NCI-H69 (cell line): Measurements from ENCODE around the gene WASF2.
"Not testable (repeated sequence)": the region's sequence is repeated elsewhere in the genome, so short reads cannot be mapped to it uniquely, and the experiment has no call there.

ENCODE experiments used
- DNase-seq: peaks from one replicate; lab custom pipeline; 2025; lab: John Stamatoyannopoulos, UW

The WASF2 gene

DNA sequence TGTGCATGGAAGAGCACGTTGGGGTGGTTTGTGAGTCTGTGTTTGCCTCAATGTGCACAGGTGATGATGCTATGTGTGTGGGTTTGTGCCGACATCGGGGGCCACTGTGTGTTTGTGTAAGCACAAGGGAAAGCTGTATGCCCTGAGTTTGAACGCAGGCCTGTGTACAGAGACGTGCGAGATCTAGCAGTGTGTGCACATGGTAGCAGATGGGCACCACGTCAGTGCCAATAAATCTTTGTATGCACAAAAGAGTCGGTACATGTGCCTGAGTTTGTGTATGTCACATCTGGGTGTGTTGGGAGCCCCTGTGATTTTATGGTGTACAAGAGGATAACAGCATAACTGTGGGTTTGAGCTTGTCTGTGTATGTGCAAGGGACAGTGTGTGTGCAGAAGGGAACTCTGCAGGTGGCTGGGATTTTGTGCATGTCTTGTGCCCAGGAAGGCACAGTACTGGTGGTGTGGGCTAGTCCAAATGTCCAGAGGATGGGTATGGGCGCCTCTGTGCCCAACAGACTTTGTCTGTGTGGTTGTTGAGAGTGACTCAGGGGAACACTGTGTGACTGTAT lies 32.0 kb upstream of the WASF2 start:
- peak; percentile 82 for DNase-seq

DNA sequence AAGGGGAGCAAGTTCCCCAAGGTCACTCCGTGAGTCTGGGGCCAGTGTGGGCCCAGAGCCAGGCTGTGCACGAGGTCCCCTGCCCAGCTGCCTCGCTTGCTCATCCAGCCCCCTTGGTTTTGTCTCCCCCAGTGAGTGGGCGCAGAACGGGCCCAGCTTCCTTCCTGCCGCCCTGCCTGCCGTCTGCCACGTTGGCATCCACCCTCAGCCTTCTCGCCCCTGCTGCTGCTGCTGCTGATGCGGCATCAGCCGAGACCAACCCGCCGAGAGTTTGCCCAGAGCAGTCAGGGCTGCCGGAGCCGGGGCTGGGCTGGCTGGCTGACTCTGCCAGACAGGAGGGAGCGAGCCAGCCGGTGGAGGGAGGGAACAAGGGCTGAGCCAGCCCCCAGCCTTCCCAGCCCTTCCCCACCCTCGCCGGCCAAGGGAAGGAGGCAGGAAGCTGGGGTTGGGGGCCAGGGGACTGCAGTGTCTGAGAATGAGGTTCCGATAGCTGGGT lies 31.4 kb upstream of the WASF2 start:
- DNase-seq: peak; percentile 77

DNA sequence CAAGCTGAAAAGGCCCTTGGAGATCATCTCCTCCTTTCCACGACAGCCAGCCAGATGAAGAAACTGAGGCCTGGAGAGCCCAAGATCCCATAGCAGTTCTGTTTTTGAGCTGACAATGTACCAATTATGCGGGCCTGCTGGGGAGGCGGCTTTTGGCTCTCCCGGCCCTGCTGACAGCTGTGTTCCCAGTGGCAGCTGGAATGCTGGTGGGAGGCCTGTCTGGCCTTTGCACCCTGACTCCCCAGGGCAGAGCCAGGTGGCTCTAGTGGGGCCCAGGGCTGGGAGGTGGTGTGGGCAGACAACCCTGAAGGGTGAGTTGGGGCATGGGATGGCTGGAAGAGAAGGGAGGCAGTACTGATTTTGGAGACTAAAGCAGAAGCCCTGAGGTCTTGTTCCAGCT lies 30.7 kb upstream of the WASF2 start:
- DNase-seq: peak; percentile 83

DNA sequence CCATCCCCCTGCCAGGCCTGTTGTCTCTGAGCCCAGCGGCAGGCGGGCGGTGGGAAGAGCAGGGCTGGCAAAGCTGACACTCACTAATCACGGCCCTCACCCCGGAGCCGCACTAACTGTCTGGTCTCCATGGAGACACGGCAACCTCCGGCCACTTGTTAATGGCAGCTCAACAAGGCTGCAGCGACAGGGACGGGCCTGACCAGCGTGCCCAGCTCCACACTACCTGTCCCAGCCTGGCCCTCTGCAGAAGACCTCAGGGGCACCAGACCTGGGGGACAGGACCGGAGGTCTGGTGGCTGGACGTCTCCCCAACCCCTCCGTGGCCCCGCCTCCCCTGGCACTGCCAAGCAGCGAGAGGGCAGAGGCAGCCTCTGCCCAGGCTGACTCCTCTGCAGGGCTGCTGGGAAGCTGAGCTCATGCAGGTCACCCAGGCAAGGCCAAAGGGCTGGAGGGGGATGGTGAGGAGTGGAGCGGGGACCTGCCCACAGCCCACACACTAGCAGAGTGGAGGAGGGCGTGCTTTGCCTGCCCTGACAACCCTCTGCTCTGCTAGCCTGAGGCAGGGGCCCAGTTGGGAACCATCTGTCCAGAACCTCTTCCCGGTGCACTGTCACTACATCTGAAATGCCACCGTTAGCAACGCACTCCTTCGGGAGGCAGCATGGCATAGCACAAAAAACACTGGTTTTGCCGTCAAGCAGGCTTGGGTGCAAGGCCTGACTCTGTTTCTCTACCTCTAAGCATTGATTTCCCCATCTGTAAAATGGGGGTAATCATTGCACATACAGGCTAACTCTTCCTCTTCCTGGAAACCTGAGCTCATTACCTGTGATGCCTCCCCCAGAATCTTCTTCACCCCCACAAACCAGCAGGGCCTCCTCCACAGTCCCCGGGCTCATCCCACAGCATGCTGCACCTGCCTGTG lies 29.6 kb upstream of the WASF2 start:
- peak; percentile 89 for DNase-seq

DNA sequence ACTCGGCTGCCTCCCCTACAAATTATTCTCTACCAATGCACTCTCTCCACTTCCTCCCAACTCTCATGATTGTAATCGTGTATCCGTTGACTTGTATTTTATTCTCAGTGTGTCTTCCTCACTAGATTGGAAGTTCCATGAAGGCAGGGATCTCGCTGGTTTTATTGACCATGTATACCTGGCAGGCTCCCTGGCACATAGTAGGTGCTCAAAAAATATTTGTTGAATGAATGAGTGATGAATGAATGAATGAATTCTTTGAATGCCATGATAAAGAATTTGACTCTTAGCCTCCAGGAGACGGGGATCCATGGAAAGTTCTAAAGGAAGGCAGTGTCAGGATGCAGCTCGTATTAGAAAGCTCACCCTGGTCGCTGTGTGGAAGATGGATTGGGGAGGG lies 28.8 kb upstream of the WASF2 start:
- no peak for DNase-seq

DNA sequence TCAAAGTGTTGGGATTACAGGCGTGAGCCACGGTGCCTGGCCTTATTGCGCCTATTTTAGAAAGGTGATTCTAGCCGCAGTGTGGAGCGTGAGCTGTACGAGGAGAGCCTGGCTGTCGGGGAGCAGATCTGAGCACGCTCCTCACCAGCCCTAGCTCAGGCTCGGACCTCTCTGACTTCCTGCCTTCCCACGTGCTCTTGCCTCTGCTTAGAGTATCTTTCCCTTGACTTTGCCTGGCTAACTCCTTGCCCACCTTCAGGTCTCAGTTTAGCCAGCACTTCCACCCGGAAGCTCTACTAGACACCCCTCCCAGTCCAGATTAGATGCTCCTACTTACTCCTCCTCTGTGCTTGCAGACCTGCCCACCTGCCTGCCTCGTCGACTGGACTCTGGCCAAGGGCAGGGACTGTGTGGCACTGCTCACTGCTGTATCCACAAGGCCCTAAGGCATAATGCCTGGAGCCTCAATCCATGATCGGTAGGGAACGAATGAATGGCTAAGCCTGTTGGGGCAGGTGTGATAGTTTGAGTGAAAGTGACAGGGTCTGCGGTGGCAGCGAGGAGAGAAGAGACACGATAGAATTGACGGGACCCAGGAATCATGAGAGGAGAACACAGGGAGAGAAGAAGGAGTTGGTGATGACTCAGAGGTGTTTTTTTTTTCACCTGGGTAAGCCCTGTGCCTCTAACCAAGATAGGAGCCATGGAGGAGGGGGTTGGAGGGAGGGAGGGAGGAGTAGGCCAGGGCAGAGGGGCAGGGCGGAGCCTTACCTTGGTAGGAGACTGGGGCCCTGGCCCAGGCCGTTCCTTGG lies 28.1 kb upstream of the WASF2 start:
- peak; percentile 80 for DNase-seq

DNA sequence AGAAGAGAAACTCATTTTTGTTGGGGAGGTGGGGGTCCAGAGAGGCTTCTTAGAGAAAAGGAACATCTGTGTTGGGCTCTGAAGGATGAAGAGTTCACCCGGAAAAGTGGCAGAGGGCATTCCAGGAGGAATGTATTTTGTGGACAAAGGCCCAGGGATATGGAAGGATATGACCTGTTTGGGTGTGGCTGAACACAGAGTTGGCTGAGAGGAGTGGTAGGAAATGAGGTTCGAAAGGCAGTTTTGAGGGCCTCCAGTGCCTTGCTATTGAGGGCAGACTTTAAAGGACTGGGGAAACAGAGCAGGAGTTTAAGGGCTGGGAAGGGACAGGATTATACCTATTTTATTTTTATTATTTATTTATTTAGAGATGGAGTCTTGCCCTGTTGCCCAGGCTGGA lies 27.3 kb upstream of the WASF2 start:
- no peak for DNase-seq

DNA sequence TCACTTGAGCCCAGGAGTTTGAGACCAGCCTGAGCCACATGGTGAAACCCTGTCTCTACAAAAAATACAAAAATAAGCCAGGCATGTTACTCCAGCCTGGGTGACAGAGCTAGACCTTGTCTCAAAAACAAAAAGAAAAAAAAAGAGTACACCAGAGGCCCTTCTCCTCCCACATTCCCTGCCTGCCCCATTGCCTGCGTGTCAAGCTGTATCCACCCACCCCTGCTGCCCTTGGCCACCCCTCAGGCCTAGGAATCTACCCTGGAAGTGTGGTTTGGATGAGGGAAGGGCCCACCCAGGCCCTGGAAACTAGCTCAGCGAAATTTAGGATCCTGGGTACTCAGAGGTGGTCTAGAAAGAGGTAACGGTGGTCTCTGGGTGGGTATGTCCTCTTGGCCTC lies 25.7 kb upstream of the WASF2 start:
- no peak for DNase-seq

DNA sequence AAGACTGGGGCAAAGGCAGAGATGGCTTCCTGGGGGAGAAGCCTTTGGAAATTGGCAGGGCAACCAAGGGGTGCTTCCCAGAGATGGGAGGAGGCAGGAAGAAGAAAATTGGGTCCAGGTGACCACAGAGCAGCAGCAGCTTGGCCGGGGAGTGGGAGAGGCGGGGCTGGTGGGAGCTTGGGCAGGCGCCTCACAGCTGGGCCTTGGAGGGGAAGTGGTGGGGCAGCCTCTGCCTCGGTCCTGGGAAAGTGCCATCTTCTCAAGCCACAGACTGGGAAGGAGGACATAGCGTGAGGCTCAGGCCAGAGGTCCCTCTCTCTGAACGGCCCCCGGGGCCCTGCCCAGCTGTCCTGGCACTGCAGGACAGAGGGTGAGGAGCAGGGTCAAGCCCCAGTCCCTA lies 24.0 kb upstream of the WASF2 start:
- DNase-seq: peak; percentile 13

DNA sequence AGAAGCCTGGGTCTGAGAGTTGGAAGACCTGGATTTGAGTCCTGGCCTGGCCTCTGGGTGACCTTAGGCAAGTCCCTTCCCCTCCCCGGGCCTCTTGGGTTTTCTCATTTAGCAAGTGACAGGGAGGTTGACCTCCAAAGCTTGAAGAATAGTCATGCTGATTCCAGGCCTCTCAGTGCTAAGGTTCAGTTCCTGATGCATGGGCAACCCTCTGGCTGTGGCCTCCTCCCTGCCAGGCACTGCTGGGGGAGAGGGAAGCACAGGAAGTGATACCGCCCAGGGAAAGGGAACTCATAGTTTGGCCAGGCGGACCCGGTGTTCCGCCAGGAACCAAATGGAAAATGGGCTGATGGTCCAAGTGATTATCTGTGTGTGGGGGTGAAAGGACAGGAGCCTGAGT lies 23.6 kb upstream of the WASF2 start:
- no peak for DNase-seq

DNA sequence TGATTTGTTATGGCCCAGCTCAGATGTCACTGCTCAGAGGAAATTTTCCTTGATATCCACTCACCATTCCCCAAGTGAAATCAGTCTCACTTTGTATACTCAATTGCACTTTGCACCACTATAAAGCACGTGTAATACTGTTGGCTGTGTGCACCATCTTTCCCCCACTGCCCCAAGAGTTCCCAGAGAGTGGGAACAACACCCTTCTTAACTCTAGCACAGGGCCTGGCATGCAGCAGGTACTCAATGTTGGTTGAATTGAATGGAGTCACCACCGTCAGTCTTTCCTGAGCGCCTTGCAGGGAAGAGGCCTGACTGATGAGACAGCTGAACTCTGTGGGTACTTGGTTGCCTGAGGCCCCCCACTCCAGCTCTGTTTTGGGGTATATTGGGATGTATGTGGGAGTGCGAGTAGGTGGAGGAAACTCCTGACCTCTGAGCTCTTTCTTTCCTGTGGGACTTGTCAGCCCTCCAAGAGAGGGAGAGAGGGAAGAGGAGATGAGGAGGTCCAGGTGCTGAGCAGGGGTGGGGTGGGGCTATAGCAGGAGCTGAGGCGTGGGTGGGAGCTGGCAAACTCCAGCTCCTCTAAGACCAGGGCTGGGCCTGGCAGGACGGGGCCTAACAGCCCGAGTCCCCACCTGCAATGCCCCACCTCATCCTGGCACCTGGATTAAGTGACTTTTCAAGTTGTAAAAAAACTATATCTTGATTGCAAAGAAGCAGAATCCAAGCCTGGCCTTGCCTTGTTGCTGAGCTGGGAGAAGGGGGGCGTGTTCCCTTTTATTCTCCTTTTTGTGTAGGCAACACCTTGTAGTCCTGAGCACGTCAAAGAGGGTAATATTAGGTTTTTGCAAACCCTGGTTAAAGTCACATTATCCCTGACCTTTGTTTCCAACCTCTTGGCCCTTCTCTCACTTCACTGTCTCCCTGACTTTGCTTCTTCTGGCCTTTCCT lies 19.4 kb upstream of the WASF2 start:
- no peak for DNase-seq

DNA sequence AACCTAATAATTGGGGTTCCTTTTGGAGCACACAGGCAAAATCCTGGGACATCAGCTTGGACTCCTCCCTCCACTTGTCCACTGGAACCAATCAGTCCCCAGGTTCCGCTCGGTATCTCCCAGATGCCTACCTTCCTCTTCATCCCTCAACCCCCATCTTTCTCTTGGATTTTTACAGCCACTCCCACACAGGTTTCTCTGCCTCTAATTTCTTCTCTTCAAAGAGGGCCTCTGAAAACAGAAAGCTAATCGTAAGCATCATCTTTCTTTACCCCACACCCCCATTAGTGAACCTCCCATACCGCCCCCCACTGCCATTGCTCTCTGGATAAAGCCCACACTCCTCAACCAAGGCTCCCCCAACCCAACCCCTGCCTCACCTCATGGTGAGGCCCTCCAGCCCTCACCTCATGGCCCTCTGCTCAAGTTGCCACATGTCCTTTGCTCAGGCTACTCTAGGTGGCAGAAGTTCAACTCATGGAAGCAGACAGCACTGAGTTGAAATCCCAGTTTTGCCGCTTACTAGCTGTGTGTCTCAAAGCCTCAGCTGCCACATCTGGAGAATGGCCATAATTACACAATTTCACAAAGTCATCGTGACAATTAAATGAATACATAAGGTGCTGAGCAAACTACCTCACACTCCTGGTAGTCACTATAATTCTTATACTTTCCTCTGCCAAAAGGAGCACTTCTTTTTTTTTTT lies 18.1 kb upstream of the WASF2 start:
- peak; percentile 12 for DNase-seq

DNA sequence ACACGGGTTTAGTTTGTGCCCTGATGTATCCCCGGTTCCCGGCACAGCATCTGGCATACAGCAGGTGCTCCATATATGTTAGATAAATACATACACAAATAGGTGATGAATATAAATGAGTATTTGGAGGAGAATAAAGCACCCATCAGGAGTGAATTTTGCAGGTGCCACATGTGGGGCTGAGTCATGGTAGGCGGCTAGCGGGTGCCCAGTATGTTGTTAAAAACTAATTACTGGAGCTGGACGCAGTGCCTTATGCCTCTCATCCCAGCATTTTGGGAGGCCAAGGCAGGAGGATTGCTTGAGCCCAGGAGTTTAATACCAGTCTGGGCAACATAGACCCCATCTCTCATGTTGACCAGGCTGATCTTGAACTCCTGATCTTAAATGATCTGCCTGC lies 16.7 kb upstream of the WASF2 start:
- peak; percentile 11 for DNase-seq

DNA sequence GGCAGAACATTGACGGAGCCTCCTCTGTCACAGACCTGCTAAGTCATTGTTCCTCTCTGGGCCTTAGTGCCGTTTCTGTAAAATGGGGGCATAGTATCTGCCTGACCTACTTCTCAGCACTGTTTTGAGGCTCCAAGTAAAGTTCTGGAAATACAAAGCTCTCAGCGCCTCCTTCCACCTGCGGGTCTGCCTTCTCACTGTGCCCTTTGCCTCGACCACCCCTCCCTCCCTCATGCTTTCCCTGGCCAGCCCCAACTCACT lies 15.4 kb upstream of the WASF2 start:
- DNase-seq: no peak

DNA sequence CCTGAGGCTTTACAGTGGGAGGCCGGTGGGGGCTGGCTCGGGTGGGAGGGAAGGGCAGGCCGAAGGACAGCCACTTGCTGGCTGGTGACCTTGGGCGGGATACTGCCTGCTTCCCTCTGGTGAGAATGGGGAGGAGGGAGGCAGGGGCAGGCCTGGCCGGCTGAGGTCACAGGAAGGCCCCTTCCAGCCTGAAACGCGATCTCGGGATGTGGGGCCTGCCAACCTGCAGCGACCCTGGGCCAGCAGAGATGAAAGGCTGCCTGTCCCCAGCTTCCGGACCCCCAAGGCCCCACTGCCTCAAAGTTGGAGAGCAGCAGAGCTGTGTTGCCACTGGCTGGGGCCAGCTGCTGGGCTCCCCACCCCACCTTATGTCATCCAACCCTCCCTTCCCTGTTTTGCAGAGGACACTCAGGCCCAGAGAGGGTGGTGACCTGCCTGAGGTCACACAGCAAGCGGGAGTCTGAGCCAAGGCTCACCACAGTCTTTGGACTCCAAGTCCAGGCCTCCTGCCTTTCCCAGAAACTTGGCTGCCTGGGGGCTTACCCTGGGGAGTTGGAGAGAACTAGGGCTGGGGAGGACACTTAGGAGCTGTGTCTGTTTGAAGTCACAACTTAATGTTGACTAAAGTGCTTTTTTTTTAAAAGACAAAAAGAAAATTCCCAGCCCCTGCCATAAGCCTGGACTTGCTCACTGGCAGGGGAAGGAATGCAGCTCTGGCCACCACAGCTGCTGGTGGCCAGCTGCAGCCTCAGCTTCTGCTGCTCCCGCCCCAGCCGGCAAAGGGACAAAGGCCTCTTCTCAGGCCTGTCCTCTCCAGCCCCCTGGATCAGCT lies 14.8 kb upstream of the WASF2 start:
- DNase-seq: peak; percentile 7

DNA sequence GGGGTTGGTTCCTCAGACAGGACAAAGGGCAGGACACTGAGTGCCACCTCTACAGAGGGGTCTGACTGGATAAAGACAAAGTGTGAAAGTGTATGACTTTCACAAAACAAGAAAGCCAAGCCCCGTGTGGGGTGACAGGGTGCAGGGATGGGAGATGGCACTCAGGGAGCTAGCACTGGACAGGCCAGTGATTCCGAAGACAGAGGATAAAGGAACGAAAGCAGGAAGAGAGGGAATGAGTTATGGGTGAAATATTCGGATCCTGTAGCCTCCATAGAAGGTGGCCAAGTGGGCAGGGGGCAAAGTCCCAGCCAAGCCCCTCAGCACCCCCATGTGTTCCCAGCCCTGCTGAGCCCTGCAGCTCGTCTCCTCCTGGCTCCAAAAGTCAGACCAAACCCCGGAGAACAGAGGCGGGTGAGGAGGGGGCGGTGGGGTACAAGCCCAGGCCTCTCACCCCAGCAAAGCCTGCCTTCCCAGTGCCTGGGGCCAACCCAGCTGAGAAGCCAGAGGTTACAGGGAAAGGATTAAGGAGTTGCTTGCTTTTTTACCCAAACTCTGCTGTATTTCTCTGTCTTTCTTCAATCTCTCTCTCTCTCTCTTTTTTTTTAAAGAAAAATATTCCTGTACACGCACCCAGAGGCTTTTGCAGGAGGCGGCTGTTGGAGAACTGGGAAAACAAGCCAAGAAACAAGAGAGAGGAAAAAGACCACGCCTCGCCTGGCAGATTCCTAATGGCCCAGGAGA lies 14.0 kb upstream of the WASF2 start:
- DNase-seq: no peak

DNA sequence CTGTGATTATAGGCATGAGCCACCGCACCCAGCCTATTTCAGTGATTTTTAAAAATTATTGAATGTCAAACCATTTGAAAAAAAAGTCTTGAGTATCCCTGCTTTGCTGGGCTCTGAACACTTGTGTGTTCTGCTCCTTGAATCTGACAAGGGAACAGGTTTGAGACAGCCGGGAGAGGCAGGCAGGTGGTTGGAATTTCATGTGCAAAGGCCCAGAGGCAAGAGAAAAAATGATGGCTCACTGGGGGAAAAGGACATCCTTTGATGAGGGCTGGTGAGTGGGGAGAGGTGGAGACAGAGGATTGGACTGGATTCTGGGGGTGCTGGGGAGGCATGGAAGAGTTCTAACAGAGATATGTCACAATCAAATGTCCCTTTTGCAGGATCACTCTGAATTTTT lies 13.1 kb upstream of the WASF2 start:
- no peak for DNase-seq

DNA sequence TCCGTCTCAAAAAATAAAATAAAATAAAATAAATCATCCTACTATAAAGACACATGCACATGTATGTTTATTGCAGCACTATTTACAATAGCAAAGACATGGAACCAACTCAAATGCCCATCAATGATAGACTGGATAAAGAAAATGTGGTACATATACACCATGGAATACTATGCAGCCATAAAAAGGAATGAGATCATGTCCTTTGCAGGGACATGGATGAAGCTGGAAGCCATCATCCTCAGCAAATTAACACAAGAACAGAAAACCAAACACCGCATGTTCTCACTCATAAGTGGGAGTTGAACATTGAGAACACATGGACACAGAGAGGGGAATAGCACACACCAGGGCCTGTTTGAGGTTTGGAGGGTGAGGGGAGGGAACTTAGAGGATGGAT lies 11.2 kb upstream of the WASF2 start:
- not testable (repeated sequence) for DNase-seq

DNA sequence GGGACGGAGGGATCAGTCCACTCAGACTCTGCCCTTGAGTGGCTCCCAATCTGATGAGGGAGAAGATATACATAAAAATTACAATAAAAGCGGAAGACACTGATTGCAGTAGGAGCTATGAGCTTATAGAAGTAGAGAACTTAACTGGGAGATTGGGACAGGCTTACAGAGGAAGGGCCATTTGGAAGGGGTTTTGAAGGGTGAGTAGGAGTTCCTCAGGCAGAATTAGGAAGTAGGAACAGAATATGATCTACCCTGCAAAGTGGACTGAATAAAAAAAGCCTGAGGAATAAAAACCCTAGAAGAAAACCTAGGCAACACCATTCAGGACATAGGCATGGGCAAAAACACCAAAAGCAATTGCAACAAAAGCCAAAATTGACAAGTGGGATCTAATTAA lies 9.2 kb upstream of the WASF2 start:
- no peak for DNase-seq
